ENCODE data around the gene TSPAN18.

TSPAN18 gene

DNA sequence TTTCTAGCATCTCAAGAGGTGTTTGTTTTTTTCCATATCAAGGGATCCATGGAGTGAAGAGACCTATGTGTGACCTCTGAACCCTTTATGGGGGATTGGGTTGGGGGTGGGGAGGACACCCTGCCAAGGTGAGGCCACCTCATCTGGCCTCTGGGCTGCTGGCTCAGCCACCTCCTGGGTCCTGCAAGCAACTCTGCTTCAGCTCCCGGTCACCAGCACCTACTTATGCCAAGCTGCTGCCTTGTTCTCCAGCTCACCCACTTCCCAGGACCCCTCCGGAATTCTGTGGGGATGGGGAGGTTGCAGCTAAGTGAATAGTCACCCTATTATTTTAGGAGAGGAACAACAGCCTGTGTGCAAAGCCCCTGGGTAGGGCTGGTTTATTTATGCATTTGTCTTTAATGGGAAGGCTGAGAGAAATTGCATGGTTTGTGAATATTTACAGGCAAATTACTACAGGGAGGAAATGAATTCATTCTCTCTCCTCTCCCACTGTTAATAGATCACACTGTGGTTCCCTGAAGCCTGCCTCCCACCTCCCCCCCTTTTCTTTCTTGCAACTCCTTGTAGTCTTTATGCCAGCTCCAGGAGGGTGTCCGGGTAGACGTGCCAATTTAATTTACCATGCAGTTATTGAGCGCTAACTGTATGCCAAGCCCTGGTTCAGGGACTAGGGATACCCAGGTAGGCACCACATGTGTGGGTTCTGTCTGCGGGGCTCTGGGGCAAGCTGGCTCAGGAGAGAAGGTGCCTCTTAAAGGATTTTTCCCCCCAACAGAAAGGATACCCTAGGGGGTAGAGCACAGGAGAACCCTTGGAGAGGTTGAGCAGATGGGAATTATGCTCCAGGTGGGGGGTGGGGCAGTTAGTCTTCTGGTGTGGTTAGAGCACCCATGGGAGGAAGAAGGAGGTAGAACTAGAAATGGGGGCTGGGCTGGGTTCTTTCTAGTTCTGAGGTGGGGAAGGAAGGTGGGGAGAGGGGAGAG, 50.7 kb downstream of the TSPAN18 start:
- DNase-seq (ENCODE audit: low spot score), result no peak

DNA sequence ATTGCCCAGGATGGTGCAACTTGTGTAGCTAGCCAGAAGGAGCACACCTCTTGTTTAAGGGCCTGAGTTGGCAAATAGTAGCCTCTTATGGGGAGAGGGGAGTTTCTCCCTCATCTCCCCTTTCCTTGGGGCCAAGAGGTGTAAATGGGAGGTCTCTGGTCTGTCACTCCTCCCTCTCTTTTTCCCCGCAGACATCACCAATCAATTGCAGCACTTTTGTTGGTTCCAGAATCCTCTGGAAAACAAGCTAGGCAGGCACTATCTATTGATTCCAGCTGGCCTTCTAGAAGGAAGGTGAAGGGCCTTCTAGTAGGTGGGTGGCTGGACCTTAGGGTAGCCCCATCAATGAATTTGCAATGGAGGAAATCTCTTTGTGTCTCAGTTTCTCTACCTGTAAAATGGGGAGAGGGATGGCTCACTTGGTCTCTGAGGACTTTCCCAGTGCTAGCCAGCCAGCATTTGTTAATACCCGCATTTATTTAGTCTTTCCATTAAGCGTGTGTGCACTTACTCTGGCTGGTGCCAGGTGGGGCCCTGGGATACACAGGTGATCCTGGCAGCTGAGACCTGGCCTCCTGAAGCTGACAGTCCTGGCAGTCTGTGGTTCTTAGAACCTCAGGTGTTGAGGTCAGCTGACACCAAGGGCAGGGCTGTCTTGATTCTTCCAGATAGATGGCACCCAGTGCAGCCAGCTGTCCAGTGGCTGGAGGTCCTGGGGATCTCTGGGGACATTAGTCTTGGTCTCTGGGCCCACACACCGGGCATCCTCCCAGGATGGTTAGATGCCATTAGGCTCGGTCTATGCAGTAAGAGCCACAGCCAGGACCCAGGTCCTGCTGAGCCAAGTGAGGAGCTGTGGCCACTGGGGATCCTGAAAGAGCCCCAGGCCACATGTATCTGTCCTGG, 51.7 kb downstream of the TSPAN18 start:
- DNase-seq (ENCODE audit: low spot score), result no peak

DNA sequence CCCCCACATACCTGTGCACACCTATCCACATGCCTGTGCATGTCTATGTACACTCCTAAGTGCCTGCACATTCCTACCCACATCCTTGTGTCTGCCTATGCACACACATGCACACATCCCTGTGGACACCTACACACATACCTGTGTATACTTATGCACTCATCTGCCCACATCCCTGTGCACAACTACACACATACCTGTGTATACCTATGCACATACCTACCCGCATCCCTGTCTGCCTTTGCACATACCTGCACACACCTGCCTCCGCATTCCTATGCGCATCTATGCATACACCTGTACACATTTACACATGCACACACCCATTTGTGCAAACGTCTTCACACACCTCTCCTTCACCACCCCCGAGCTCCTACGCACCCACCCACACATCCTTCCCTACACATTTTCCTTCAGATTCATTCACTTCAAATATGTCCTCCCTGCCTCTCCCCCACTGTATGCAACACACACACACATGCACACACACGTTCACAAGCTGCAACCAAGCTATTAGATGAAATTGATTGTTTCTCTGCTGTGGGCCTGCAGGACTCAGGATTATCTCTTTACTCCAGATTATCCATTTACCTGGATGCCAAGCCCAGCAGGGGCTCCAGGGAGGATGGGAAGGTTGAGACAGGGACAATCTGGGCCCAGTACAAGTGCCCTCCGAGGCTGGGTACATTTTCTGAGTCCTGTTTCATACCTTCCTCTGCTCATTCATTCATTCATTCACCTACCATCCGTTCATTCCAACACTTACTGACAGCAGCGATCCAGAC, 53.2 kb downstream of the TSPAN18 start:
- no peak for DNase-seq (ENCODE audit: low spot score)

DNA sequence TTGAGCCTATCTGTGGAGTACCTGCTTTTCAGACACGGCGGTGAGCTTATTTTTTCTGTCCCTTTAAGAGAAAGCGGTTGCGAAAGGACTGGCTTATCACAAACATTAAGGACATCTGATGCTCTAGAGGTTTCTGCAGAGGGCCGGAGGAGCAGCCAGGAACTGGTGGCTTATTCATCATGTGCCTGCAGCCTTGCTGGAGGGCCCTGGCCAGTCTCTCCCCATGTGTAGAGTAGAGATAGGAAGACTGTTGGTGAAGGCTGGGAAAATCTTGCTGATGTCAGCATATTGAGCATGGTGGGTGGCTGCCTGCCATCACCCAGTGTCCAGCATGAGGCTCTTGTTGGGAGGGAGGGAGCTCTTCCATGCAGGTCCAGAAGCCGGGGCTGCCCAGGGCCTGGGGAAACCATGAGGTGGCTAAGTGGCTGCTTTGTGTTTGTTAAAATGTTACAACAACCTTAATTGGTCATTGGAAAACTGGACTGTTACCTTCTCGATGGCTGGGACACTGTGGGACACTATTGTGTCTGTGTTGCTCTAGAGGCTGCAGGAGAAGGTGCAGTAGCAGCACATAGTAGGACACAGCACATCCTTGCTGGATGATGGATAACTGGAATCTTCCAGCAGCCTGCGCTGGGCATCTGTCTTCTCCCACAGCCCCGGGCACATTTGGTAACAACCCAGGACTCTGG, 54.3 kb downstream of the TSPAN18 start:
- no peak for DNase-seq (ENCODE audit: low spot score)

DNA sequence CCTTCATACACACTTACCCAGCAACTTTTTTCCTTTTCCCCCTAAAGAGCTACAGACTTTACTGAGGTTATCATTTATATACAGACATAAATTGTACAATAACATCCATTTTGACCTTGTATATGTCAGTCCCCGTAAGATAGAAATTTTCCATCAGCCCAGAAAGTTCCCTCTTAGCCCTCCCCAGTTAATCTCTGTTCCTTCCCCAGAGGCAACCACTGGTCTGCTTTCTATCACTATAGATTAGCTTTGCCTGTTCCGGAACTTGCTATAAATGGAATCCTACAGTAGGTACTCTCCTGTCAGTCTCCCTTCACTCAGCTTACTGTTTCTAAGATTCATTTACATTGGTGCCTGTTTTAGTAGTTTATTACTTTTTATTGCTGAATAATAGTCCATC, 54.9 kb downstream of the TSPAN18 start:
- no peak for DNase-seq (ENCODE audit: low spot score)

DNA sequence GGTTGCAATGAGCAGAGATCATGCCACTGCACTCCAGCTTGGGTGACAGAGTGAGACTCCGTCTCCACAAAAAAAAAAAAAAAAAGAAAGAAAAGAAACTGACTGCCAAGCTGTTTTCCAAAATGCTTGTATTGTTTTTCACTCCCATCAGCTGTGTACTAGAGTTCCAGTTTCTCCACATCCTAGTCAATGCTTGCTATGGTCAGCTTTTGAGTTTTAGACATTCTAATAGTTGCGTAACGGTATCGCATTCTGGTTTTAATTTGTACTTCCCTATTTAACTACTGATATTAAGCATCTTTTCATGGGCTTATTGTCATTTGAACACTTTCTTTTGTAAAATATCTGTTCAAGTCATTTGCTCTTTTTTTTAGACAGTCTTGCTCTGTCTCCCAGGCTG, 55.7 kb downstream of the TSPAN18 start:
- no peak for DNase-seq (ENCODE audit: low spot score)

DNA sequence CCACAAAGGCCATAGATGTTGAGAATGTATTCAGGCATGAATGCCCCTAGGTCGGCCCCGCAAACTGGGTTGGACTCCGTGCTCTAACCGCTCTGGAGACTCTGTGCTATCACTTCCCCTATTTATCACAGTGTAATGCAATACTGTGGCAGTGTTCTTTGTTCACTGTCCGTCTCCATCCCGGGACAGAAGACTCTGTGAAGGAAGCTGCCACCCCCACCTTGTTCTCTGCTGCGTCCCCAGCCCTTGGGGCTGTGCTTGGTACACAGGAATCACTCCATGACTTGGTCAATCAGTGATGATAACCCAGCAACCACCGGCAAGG, 57.6 kb downstream of the TSPAN18 start:
- no peak for DNase-seq (ENCODE audit: low spot score)

DNA sequence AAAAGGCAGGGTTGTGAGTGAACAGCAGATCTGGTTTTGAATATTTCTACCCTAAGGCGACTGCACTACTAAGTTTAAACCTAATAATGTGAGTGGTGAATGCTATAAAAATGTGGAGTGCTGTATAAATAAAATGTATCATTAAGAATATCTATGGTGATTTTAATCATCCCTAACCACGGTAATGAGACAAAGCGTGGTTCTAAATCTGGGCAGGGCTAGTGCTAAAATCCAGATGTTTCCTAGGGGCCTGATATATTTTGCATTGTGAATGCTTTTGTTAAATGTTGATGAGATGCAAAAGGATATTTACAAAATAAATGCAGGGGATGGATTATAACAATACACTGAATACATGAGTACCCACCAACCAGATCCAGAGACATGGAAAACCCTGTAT, 58.1 kb downstream of the TSPAN18 start:
- no peak for DNase-seq (ENCODE audit: low spot score)

DNA sequence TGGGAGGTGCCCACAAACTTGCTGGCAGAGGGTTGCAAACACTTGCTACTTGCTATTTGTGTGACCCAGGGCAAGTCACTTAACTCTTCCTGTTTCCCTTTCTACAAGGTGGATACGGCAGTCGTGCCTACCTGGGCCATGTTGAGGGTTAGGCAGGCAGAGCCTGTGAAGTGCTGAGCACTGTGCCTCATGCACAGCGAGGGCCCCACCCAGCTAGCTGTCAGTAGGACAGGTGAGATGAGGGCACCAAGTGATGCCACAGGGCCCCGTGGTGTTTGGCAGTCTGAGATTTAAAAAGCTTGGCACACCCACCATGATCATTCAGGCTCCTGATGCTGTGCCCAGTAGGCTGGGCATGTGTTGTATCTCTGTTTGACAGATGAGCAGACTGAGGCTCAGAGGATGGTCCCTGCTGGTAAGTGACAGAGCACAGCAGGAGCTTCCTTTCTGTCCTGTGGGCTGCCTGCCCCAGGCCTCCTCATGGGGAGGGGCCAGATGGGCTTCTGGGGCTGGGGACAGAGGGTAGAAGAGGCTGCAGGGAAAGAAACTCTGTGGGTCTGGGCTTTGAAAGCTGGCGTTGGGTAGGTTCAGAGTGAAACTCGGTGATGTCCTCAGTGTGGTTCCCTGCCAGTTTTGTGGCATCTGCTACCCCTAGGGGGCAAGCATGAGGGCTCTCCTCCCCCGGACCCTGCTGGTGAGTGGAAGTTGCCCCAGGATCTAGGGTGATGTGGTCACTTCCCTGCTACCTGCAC, 59.3 kb downstream of the TSPAN18 start:
- no peak for DNase-seq (ENCODE audit: low spot score)

DNA sequence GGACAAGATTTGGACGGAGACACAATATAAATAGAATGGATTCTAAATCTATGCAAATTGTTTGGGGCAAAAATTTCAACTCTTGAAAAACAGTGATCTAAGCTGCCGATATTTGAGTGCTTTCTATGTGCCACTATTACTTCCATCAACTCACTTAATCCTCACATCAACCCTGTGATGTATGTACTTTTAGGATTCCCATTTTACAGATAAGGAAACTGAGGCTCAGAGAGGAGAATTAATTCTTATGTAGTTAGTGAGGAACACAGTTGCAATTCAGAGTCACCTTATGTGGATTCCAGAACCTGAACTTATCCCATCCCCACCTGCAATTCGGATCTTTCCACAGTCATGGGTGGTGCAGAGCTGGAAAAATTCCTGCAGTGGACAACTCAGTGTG, 60.3 kb downstream of the TSPAN18 start:
- DNase-seq (ENCODE audit: low spot score), result no peak

DNA sequence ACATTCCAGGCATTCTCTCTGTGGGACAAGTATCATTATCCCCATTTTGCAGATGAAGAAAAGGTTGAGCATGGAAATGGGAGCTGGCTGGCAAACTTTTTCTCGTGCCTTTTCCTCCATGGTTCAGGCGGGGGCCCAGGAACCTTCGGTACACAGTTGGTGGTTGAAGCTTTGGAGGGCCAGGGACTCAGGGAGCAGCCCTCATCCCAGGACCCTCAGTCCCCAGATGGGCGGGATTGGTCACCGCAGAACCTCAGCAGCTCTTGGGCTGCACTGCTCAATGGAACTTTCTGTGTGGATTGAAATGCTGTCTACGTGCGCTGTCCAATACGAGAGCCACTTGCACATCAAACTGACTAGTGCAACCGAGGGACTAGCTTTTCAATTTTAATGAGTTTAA, 61.2 kb downstream of the TSPAN18 start:
- DNase-seq (ENCODE audit: low spot score), result no peak

DNA sequence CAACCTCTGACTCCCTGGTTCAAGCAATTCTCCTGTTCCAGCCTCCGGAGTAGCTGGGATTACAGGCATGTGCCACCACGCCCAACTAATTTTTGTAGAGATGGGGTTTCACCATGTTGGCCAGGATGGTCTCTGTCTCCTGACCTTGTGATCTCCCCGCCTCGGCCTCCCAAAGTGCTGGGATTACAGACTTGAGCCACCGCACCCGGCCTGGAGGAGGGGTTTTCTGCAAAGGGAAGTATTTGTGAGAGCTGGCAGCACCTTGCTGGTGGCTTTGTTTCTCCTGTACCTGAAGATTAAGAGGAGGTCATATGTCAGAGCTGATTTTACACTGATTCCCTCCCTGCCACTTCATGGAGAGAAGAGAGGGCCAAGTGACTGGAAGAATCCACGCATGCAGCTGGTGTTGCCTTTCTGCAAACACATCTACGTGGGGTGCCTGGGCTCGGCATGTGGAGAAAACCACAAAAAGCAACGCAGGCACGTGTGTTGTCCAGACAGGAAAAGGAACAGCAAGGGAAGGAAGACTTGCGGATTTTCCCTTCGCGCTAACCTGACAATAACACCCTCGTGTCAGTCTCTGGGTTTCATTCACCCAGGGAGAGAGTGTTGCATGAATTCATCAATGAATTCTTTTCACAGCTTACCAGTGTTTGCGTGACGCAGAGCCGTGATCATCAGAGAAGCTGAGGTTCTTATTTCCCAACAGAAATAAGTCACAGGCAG, 61.9 kb downstream of the TSPAN18 start:
- DNase-seq (ENCODE audit: low spot score), result peak; percentile 47

DNA sequence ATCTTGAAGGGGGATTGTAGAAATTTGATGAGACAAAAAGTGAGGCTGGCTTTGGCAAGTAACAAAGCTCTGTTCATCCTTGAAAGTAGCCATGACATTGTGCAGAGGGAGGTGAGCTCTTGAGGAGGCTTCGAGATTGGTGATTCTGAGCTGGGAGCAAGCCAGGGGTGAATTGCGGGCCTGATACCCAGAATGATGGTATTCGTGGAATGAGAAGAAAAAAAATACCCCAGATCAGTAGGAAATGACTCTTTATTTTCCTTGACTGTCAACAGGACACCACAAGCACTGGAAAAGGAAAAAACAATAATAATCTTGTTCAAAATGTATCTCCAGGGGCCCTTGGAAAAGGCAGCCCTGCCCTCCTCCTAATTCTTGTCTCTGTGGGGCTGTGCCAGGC, 62.7 kb downstream of the TSPAN18 start:
- DNase-seq (ENCODE audit: low spot score), result peak; percentile 28

DNA sequence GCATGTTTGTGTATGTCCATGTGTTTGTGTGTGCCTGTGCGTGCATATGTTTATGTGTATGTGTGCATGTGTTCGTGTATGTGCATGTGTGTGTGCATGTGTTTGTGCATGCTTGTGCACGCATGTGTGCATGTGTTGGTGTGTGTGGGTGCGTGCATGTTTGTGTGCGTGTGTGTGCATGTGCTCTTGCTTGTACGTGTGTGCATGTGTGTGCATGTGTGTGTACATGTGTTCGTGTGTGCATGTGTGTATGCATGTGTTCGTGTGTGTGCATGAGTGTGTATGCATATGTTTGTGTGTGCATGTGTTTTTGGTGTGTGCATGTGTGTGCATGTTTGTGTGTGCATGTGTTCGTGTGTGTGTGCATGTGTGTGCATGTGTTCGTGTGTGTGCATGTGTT, 63.4 kb downstream of the TSPAN18 start:
- DNase-seq (ENCODE audit: low spot score), result no peak

DNA sequence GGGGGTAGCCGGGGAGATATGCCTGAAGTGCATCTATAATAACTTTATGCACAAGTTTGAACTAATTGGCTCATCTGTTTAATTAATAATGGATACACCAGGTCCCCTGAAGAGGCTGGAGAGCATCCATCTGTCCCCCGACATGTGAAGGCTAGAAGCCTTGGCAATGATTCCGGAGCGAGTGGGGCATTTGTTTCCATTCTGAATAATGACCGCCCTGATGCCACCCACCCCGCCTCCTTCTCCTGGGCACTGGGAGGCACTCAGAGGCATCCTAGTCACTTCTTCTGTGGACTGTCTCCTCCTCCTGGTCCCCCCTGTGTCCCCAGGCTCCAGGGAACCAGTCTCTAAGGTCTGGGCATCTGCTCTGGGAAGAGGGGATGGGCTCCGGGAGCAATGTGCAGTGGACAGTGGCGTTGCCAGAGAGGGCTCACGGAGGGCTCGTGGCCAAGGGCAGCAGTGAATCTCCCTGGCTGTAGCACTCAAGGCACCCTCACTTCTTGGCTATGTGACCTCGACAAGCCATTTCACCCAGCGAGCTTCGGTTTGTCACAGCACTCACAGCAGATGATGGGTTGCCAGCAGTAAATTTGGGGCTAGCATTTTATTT, 64.7 kb downstream of the TSPAN18 start:
- no peak for DNase-seq (ENCODE audit: low spot score)

DNA sequence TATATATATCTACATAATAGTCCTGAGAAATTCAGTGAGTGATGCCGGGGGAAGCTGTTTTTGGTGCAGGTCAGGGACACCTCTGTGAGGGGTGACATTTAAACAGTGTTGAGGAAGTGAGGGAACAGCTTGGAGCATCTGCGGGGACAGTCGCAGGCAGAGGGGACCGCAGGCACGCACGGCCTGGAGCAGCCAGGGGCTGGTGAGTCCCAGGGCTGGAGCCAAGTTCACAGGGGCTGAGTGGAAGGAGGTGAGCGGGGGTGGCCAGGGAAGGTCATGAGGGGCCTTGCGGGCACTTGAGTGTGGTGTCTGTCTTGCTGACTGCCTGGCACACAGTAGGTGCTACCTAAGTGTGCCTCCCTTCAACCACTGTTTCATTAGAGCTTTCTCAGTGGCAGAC, 65.4 kb downstream of the TSPAN18 start:
- DNase-seq (ENCODE audit: low spot score), result no peak

DNA sequence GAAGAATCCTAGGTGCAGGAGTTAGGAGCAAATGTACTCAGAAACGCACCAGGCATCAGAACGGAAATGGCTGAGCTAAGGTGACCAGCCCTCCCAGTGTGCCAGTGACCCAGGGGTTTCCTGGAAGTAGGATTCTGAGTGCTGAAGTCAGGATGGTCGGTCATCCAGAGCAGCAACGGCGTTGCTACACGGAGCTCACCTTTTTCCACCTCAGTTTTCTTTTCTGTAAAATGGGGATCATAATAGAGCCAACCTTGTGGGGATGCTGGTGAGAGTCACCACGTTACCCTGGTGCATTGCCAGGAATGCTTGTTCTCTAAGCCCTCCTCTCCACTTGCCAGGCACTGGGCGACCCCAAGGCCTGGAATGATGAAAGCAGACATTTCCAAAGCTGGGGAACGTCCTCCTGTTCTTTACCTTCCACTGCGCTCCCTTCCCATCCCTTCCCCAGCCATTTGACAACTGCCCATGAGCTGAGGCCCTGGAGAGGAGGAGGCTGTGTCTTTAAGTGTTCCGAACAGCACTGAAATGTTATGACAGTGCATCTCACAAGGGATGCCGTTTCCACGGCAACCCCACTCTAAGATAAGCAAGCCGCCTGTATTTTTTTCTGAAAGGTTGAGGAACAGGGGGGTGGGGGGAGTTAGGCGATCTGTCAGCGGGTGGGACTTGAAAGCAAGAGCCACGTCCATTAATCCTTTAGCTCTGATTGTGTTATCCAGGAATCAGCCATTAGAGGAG, 66.8 kb downstream of the TSPAN18 start:
- no peak for DNase-seq (ENCODE audit: low spot score)

DNA sequence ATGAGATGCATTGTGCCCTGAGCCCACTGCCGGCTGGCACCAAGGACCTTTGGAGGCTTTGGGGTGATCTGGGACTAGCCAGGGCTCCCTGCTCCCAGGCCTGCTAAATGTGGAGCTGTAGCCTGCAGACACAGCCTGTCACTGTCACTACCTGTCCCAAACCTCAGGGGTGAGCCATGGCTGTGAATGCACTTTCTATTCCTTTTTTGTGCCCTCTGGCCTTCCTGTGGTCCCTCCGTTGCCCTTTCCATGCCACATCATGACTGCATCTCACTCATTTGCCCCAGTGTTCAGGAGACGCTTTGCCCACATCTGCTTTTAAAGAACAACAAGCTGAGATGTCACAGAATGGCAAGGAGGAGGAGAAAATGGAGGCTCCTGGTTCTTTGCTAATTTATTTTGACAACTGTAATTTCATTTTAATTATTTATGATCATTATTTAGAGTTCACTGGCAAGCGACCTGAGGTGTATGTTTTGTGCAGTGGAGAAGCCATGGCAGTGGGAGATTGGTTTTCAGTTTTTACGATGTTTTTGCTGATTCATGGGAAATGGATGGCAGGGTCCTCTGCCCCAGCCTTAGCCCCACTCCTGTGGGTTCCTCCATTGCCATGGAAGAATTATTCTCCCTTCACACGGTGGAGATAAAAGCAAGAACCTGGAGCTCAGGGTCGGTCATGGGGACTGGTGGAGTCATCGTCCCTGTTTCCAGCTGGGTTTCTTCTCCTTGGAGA, 69.2 kb downstream of the TSPAN18 start:
- no peak for DNase-seq (ENCODE audit: low spot score)

Measured in AG08395 (cell line).